Fibroblast of villous mesenchyme (primary cell): Measurements from ENCODE around the gene PSTPIP1. TPM values are rescaled to one million over a fixed set of nuclear protein-coding genes. Genes with fewer than 3 reads are reported as not detected.

Source experiments
- DNase-seq: peaks from one replicate; pipeline ENCODE4 v3.0.0-alpha.2; 2010; ENCODE audit warnings: low read depth
- H3K4me3 ChIP-seq: 2 replicates; pipeline ENCODE4 v1.5.1; 2011; ENCODE audit warnings: low read depth, mild to moderate bottlenecking, low read length
- total RNA-seq: library from RNA; depleted of rRNA; stranded (reverse); fragments of >200 nt; gene quantifications from 2 replicates; pipeline ENCODE4 v1.2.3, GENCODE V29; 2012
- TF ChIP-seq, protein P1 (sequence below): IDR thresholded peaks from 2 replicates; pipeline ENCODE4 v1.5.1; 2012; ENCODE audit warnings: low read depth, mild to moderate bottlenecking, low read length; ENCODE audit not compliant: insufficient read depth

Gene PSTPIP1
- total RNA-seq, 1 donor: not detected

DNA sequence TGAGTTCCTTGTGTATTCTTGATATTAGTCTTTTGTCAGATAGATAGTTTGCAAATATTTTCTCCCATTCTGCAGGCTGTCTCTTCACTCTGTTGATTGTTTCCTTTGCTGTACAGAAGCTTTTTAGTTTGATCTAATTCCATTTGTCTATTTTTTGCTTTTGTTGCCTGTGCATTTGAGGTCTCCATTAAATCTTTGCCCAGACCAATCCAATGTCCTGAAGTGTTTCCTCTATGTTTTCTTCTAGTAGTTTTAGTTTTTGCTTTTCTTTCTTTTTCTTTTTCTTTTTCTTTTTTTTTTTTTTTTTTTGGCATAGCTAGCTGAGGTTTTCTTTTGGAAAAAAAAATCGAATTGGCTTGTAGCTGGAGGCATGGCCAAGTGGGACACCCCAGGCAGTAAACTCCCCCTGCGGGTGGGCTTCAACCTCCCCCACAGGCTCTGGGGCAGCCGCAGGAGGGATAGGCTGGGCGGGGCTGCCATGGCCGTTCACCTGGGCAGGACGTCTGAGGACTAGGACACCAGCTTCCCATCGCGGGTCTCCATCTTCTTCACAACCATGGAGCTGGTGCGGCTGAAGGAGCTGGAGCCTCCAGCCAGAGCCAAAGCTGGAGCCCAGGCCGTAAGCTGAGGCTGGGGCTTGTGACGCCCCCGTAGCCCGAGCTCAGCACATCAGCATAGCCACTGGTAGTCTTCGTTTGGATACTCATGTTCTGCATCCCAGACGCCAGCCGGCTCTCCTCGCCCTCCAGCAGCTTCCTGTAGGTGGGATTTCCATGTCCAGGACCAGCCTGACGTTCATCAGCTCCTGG, 16.2 kb upstream of the PSTPIP1 start:
- DNase-seq: no peak
- TF ChIP-seq, protein P1, sequence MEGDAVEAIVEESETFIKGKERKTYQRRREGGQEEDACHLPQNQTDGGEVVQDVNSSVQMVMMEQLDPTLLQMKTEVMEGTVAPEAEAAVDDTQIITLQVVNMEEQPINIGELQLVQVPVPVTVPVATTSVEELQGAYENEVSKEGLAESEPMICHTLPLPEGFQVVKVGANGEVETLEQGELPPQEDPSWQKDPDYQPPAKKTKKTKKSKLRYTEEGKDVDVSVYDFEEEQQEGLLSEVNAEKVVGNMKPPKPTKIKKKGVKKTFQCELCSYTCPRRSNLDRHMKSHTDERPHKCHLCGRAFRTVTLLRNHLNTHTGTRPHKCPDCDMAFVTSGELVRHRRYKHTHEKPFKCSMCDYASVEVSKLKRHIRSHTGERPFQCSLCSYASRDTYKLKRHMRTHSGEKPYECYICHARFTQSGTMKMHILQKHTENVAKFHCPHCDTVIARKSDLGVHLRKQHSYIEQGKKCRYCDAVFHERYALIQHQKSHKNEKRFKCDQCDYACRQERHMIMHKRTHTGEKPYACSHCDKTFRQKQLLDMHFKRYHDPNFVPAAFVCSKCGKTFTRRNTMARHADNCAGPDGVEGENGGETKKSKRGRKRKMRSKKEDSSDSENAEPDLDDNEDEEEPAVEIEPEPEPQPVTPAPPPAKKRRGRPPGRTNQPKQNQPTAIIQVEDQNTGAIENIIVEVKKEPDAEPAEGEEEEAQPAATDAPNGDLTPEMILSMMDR: no peak
- H3K4me3 ChIP-seq: no peak overlapping the region

DNA sequence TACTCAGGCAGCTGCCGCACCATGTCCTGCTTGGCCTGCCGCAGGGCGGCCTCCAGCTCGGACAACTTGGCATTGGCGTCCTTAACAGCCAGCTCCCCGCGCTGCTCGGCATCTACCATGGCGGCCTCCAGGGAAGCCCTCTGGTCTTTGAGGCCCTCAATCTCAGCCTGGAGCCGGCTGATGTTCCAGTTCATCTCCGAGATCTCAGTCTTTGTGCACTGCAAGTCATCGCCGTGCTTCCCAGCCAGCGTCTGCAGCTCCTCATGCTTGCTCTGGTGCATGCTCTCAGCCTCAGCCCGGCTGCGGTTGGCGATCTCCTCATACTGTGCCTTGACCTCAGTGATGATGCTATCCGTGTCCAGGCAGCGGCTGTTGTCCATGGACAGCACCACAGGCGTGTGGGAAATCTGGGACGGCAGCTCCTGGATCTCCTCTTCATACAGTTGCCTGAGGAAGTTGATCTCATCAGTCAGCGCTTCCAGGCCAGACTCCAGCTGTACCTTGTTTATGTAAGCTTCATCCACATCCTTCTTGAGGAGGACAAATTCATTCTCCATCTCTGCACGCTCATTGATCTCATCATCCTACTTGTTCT, 15.5 kb upstream of the PSTPIP1 start:
- DNase-seq: peak; percentile 22
- no peak overlapping the region for H3K4me3 ChIP-seq
- TF ChIP-seq, protein P1: no peak

DNA sequence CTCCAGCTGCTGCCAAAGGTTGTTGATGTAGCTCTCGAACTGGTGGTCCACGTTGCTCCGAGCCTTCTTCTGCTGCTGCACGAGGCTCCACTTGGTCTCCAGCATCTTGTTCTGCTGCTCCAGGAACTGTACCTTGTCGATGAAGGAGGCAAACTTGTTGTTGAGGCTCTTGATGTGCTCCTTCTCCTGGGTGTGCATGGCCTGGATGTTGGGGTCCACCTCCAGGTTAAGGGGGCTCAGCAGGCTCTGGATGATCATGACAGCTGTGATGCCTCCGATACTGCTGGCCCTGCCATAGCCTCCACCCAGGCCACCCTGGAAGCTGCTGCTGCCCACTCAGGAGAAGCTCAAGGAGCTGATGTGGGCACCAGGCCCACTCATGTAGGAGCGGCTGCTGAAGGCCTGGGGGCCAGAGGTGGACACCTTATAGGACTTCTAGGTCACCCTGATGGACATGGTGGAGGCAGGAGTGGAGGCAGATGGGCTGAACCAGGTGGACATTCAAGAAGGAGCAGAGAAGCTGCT, 14.9 kb upstream of the PSTPIP1 start:
- DNase-seq: no peak
- TF ChIP-seq, protein P1: no peak
- H3K4me3 ChIP-seq: no peak overlapping the region

DNA sequence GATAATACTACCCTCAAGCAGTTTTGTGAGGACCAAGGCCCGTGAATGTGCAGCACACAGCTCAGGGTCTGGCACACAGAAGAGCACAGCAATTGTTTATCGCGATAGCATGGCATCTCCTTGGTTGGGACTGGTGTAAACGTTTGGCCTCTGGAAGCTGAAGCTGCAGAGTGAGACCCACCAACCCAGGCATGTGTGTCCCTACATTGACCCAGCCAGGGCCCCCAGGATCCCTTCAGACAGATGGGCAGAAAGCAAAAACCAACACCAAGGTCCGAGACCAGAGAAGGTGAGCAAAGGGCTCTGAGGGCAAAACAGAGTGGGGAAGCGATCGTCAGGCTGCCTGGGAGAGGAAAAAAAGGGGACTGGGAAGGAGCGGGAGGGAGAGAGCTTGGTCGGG, 12.6 kb upstream of the PSTPIP1 start:
- DNase-seq: no peak
- no peak overlapping the region for H3K4me3 ChIP-seq
- TF ChIP-seq, protein P1: no peak

DNA sequence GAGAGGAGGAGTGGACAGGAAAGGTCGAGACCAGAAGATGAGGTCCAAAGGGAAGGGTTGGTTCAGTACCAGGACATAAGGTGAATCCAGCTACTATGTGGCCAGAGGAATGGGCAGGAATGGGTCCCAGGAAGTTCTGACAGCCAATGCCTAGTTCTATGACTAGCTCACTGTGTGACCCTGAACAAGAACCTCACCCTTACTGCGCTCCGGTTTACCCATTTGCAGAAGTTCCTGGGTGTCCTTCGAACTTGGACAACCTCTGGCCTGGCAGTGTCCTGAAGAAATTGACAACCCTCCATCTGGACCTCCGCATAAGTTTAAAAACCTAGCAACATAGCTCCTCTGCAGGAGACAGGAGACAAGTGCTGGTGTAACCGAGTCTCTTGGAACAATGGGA, 12.2 kb upstream of the PSTPIP1 start:
- DNase-seq: no peak
- TF ChIP-seq, protein P1: no peak
- H3K4me3 ChIP-seq: no peak overlapping the region

DNA sequence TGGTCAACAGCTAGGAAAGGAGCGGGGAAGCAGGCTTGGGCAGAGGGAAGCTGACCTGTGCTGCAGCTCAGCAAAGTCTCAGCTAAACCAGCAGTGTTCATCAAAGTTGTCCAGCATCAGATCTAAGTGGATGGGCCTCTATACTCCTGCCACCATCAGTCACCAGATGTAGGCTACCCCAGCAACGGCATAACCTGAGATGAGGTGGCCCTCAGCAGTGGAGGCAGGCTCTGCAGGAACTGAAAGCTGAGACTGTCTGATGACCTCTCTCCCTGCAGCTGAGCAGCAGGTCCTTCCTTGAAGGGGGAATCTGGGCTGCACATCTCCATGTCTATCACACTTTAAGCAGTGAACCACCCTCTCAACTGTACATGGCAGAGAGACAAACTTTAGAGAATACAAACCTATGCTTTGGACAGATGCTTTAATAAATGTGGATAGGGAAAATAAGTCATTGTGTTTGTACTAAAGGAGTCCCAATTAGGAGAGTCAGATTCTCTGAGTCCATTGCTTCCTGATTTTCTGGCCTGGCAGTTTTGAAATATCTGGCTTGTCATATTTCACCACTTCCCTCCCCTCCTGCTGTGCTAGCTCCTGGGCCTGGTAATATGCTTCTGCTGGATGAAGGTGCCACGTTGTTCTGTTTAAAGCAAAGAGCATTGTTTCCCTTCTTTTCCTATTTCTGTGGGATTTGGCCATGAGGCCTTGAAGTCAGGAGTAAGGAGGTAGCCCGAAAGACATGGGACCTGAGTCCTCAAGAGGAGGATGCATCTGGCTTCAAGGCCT, 11.1 kb upstream of the PSTPIP1 start:
- no peak overlapping the region for H3K4me3 ChIP-seq
- no peak for DNase-seq
- TF ChIP-seq, protein P1: no peak
